ENCODE measurements around the gene CMIP.

DNA sequence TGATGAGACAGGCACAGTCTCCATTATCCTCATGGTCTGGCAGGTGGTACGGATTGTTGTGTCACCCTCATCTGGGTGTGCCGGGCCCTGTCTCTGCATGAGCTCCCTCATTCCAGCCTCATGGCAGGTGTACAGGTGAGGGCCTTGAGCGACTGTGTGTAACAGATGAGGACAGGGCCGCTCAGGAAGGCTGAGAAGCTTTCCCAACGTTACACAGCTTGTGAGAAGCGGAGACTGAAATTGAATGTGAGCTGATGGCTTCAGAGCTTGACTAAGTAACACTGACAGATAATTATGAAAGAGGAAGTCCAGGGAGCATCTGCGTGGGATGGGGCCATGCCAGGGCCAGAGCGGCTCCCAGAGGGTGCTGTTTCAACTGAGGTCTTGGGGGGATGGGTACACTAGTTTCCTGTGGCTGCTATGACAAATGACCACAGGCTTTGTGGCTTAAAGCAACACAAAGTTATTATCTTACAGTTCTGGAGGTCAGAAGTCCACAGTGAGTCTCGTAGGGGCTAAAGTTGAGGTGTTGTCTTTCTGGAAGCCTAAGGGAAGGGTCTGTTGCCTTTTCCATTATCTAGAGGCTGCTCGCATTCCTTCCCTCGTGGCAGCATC lies 36.7 kb downstream of the CMIP start:
- TF ChIP-seq EZH2 (IDR thresholded peaks at IDR 0.05; ENCODE audit: borderline replicate concordance, low read depth, low read length, severe bottlenecking): no peak
- TF ChIP-seq, protein P1, sequence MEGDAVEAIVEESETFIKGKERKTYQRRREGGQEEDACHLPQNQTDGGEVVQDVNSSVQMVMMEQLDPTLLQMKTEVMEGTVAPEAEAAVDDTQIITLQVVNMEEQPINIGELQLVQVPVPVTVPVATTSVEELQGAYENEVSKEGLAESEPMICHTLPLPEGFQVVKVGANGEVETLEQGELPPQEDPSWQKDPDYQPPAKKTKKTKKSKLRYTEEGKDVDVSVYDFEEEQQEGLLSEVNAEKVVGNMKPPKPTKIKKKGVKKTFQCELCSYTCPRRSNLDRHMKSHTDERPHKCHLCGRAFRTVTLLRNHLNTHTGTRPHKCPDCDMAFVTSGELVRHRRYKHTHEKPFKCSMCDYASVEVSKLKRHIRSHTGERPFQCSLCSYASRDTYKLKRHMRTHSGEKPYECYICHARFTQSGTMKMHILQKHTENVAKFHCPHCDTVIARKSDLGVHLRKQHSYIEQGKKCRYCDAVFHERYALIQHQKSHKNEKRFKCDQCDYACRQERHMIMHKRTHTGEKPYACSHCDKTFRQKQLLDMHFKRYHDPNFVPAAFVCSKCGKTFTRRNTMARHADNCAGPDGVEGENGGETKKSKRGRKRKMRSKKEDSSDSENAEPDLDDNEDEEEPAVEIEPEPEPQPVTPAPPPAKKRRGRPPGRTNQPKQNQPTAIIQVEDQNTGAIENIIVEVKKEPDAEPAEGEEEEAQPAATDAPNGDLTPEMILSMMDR (IDR thresholded peaks at IDR 0.05; ENCODE audit: borderline replicate concordance, extremely low read depth, low read length, poor library complexity, severe bottlenecking): no peak
